ENCODE measurements around the gene ALKBH6. TPM values are rescaled to one million over a fixed set of nuclear protein-coding genes. Genes with fewer than 3 reads are reported as not detected.

Gene ALKBH6
- polyA plus RNA-seq, 1 donor (not counting 4 experiments of a cell fraction or from before 2014, with no cell fraction given), result 36.7 TPM

DNA sequence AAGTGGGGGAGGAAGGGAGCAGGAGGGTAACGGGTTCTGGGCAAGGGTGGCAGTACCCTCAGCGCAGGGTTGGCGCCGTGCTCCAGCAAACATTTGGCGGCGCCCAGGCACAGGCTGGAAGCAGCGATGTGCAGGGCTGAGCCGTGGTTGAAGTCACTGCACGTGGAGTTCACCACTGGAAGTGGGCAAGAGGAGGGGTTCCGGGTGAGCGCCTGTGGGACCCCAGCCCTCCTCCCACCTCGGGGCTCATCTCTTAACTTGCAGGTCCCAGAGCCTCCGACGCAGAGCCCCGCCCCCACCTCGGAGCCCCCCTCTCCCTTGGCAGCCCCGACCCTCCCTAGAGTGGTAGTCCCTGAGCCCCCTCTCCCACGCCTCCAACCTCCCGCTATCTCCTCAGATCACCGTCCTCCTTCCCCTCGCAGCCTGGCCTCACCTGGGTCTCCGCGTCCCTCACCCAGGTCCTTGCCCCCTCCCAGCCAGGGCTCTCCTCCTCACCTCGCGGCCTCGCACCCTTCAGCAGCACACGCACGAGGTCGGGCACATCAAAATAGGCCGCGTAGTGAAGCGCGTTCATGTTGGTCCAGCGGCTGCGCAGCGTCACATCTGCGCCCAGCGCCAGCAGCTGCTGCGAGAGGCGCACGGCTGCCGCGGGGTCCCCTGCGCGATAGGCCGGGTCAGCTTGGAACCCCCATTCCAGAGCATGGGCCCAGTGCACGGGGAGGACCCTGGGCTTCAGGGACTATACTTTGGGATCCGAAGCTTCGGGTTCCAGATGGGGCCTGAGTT lies 12.3 kb upstream of the ALKBH6 start:
- Histone ChIP-seq H3K9me1 (ENCODE audit: control insufficient read depth, extremely low read depth, insufficient read depth, low read length) (no peaks in the 10 kb centered on the region), H3K36me3 (ENCODE audit: control insufficient read depth in 2 of 2, extremely low read depth in 1 of 2, insufficient read depth in 2 of 2, low read length in 2 of 2) (peaks cover 1 to 10% of the 10 kb centered on the region in 2 experiments), H4K20me1 (ENCODE audit: control insufficient read depth, extremely low read depth, insufficient read depth, low read length) (no peaks in the 10 kb centered on the region), H3K9ac (ENCODE audit: control insufficient read depth, extremely low read depth, insufficient read depth, low read length) (no peak overlapping the region), H3K4me2 (ENCODE audit: control insufficient read depth, extremely low read depth, insufficient read depth, low read depth, low read length) (no peak overlapping the region), H3K79me2 (ENCODE audit: control insufficient read depth, insufficient read depth, low read length) (no peaks in the 10 kb centered on the region), H3K9me3 (ENCODE audit: control insufficient read depth, low read depth, low read length) (no peaks in the 10 kb centered on the region), H2AFZ (ENCODE audit: control insufficient read depth, low read length) (no peak overlapping the region), H3K4me3 (ENCODE audit: control insufficient read depth in 2 of 3, extremely low read depth in 1 of 3, insufficient read depth in 2 of 3, low read depth in 1 of 3, low read length in 3 of 3) (no peak overlapping the region), H3K4me1 (ENCODE audit: control insufficient read depth, extremely low read depth, insufficient read depth, low read length) (no peaks in the 10 kb centered on the region), H3K27me3 (ENCODE audit: control insufficient read depth, extremely low read depth, insufficient read depth, low read length) (no peaks in the 10 kb centered on the region), H3K27ac (ENCODE audit: control insufficient read depth, insufficient read depth, low read length) (no peak overlapping the region)
- TF ChIP-seq, protein P1, sequence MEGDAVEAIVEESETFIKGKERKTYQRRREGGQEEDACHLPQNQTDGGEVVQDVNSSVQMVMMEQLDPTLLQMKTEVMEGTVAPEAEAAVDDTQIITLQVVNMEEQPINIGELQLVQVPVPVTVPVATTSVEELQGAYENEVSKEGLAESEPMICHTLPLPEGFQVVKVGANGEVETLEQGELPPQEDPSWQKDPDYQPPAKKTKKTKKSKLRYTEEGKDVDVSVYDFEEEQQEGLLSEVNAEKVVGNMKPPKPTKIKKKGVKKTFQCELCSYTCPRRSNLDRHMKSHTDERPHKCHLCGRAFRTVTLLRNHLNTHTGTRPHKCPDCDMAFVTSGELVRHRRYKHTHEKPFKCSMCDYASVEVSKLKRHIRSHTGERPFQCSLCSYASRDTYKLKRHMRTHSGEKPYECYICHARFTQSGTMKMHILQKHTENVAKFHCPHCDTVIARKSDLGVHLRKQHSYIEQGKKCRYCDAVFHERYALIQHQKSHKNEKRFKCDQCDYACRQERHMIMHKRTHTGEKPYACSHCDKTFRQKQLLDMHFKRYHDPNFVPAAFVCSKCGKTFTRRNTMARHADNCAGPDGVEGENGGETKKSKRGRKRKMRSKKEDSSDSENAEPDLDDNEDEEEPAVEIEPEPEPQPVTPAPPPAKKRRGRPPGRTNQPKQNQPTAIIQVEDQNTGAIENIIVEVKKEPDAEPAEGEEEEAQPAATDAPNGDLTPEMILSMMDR (optimal IDR thresholded peaks at IDR 0.05 in 1 of 3, IDR thresholded peaks at IDR 0.05 in 1 of 3, conservative IDR thresholded peaks at IDR 0.05 in 1 of 3; ENCODE audit: extremely low read depth in 1 of 3, insufficient read depth in 2 of 3, low read length in 3 of 3), result no peak
- FAIRE-seq, result no peak
- dilution Hi-C loops (cut with MboI; ENCODE audit: extremely low pct_ligation_motif_present, low sequenced_read_pairs), result no loop called here
- no peak for DNase-seq (ENCODE audit: low read depth, low spot score)

DNA sequence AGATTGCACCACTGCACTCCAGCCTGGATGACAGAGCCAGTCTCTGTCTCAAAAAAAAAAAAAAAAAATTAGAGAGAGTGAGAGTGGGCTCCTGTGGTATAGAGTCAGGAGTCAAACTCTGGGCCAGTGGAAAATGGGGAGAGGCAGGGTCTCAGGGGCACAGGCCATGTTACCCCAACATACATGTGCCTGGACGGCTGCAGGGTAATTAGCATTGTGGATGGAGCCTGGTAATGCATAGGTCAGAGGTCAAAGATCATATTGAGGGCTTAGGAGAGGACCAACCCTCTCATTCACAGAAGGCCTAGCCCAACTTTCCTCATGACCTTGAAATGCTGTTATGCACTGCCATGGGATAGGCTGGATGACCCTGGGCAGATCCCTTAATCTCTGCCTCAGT lies 11.5 kb upstream of the ALKBH6 start:
- DNase-seq (ENCODE audit: low read depth, low spot score) (no peak), FAIRE-seq (no peak)
- no peaks in the 10 kb centered on the region for H3K9me3 ChIP-seq (ENCODE audit: control insufficient read depth, low read depth, low read length)
- H3K4me1 ChIP-seq (ENCODE audit: control insufficient read depth, extremely low read depth, insufficient read depth, low read length), result no peaks in the 10 kb centered on the region
- no peak overlapping the region for H3K4me2 ChIP-seq (ENCODE audit: control insufficient read depth, extremely low read depth, insufficient read depth, low read depth, low read length)
- TF ChIP-seq, protein P1 (optimal IDR thresholded peaks at IDR 0.05 in 1 of 3, IDR thresholded peaks at IDR 0.05 in 1 of 3, conservative IDR thresholded peaks at IDR 0.05 in 1 of 3; ENCODE audit: extremely low read depth in 1 of 3, insufficient read depth in 2 of 3, low read length in 3 of 3), result no peak
- TF ChIP-seq EZH2 (IDR thresholded peaks at IDR 0.05; ENCODE audit: low read length), result no peak
- H3K9me1 ChIP-seq (ENCODE audit: control insufficient read depth, extremely low read depth, insufficient read depth, low read length), result no peaks in the 10 kb centered on the region
- H3K4me3 ChIP-seq (ENCODE audit: control insufficient read depth in 2 of 3, extremely low read depth in 1 of 3, insufficient read depth in 2 of 3, low read depth in 1 of 3, low read length in 3 of 3), result no peak overlapping the region
- H3K27me3 ChIP-seq (ENCODE audit: control insufficient read depth, extremely low read depth, insufficient read depth, low read length), result no peaks in the 10 kb centered on the region
- dilution Hi-C loops (cut with MboI; ENCODE audit: extremely low pct_ligation_motif_present, low sequenced_read_pairs), result no loop called here
- H4K20me1 ChIP-seq (ENCODE audit: control insufficient read depth, extremely low read depth, insufficient read depth, low read length), result no peaks in the 10 kb centered on the region
- peaks cover 1 to 10% of the 10 kb centered on the region in 2 experiments for H3K36me3 ChIP-seq (ENCODE audit: control insufficient read depth in 2 of 2, extremely low read depth in 1 of 2, insufficient read depth in 2 of 2, low read length in 2 of 2)
- no peak overlapping the region for H2AFZ ChIP-seq (ENCODE audit: control insufficient read depth, low read length)
- no peak overlapping the region for H3K27ac ChIP-seq (ENCODE audit: control insufficient read depth, insufficient read depth, low read length)
- no peak overlapping the region for H3K9ac ChIP-seq (ENCODE audit: control insufficient read depth, extremely low read depth, insufficient read depth, low read length)
- H3K79me2 ChIP-seq (ENCODE audit: control insufficient read depth, insufficient read depth, low read length), result no peaks in the 10 kb centered on the region
